Coronary artery (tissue), 2 donors: ENCODE data around the gene USP31.

Source experiments
- DNase-seq: peaks from one replicate; pipeline ENCODE4 v3.0.0-alpha.2; 2017; ENCODE audit warnings: low spot score
- H3K27ac ChIP-seq, 2 donors: fragments of 200-600 bp; sonication (generic); one replicate each; pipeline ENCODE4 v1.5.1; 2016 to 2019
- H3K4me3 ChIP-seq: fragments of 200-600 bp; sonication (generic); 2 replicates; pipeline ENCODE4 v1.5.1; 2016; ENCODE audit warnings: mild to moderate bottlenecking, moderate library complexity
- TF ChIP-seq, protein P1 (sequence below): fragments of 200-600 bp; sonication (generic); IDR thresholded peaks from one replicate; pipeline ENCODE4 v1.5.1; 2019; ENCODE audit warnings: antibody characterized with exemption

The USP31 gene

GRCh38 chr16:23088018-23088417, 61.2 kb downstream of the USP31 start:
- TF ChIP-seq, protein P1, sequence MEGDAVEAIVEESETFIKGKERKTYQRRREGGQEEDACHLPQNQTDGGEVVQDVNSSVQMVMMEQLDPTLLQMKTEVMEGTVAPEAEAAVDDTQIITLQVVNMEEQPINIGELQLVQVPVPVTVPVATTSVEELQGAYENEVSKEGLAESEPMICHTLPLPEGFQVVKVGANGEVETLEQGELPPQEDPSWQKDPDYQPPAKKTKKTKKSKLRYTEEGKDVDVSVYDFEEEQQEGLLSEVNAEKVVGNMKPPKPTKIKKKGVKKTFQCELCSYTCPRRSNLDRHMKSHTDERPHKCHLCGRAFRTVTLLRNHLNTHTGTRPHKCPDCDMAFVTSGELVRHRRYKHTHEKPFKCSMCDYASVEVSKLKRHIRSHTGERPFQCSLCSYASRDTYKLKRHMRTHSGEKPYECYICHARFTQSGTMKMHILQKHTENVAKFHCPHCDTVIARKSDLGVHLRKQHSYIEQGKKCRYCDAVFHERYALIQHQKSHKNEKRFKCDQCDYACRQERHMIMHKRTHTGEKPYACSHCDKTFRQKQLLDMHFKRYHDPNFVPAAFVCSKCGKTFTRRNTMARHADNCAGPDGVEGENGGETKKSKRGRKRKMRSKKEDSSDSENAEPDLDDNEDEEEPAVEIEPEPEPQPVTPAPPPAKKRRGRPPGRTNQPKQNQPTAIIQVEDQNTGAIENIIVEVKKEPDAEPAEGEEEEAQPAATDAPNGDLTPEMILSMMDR, result no peak
- no peak overlapping the region for H3K4me3 ChIP-seq
- no peak overlapping the region for H3K27ac ChIP-seq
- no peak for DNase-seq

DNA sequence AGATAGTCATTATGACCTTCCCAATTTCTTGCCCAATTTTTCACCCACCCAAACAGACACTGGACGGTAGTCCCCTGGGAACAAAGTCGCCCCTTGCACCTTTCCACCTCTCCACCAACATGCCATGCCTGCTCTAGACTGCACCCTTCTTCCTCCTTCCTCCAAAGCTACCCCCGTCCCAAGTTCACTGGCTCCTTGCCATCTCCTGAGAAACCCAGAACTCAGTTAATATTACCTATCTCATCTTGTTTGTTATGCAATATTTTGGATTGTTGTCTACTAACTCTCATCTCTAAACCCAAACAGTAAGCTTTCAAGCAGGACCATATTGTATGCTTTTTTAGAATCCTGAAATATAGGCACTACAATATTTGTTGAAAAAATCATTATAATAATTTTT, 63.3 kb downstream of the USP31 start:
- DNase-seq, result no peak
- Histone ChIP-seq H3K4me3 (no peak overlapping the region), H3K27ac (no peak overlapping the region)
- TF ChIP-seq, protein P1, result no peak

GRCh38 chr16:23082161-23082788, 67.0 kb downstream of the USP31 start:
- no peak overlapping the region for H3K4me3 ChIP-seq
- DNase-seq, result no peak
- TF ChIP-seq, protein P1, result no peak
- no peak overlapping the region for H3K27ac ChIP-seq

DNA sequence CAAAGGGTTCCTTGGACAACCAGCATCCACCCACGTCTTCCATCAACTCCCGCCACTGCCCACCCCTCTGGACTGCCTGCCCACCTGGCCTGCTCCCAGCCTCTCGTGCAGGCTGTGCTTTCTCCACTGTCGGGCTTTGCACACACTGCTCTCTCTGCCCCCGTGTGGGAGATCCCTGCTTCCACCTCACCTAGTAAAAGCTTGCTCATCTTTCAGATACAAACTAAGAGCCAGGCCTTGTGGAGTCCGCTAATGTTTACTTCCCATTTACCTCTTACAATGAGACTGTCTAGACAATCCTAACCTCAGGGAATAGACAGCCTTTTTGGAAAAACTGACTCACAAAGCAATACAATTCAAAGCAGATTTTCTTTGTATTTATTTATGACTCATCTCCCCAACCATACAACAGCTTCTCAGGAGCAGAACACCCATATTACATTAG, 67.6 kb downstream of the USP31 start:
- DNase-seq, result no peak
- TF ChIP-seq, protein P1, result no peak

GRCh38 chr16:23080747-23081146, 68.5 kb downstream of the USP31 start:
- H3K4me3 ChIP-seq, result no peak overlapping the region
- DNase-seq, result no peak
- TF ChIP-seq, protein P1, result no peak
- no peak overlapping the region for H3K27ac ChIP-seq

More for the DNA sequence above, 67.6 kb downstream of the USP31 start:
- H3K27ac ChIP-seq, result no peak overlapping the region
- no peak overlapping the region for H3K4me3 ChIP-seq

DNA sequence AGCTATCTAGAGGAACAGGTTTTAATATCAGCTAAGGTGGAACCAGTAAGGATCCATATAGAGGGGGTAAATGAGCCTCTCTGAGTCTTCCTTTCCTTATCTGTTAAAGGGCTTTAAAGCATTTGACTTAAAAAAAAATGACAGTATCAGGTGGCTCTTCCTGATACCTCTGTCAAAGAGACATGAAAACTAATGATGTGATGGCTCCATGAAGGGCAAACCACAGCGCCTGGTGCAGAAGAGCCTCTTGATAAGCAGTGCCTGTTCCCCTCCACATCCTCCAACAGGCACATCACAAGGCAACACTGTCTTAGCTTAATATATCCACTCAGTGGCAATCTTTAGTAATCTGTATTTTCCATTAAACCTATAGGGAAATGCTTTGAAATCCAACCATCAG, 68.9 kb downstream of the USP31 start:
- H3K4me3 ChIP-seq, result no peak overlapping the region
- H3K27ac ChIP-seq, result no peak overlapping the region
- TF ChIP-seq, protein P1, result no peak
- DNase-seq, result no peak

DNA sequence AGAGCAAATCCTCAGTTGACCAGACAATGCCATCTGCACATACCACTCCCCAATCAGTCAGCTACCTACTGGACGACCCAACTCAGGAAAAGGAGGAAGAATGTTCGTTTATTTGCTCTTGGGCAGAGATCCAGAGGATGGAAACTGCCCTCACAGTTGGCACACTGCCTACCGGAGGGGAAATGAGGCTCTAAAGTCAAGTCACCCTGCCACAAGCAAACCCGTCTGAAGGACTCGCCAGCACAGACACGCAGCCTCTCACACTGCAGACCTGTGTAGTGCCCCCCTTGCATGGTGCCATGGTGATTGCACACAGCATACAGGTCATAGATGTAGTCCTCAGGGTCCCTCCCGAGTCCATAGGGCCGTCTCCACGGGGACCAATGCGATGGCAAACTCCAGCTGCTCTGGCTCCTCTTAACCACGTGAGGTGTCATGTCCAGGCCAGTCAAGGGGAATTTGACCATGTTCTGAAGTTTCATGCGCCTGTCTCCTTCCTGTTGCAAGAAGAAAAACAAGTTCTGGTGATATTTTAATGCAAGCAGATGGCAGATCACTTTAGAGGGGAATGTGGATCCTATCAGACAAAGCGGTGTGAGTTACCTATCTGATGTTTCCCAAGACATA, 69.5 kb downstream of the USP31 start:
- TF ChIP-seq, protein P1, result no peak
- no peak overlapping the region for H3K4me3 ChIP-seq
- no peak overlapping the region for H3K27ac ChIP-seq
- DNase-seq, result no peak
